Mesenchymal stem cell (in vitro differentiated cells and primary cell): ENCODE data around the gene CT45A9.
"Not testable (repeated sequence)": the region's sequence is repeated elsewhere in the genome, so short reads cannot be mapped to it uniquely, and the experiment has no call there.

Experiments
- DNase-seq: peaks from one replicate; pipeline ENCODE4 v3.0.0-alpha.2; 2013
- H2AFZ ChIP-seq: one replicate; pipeline ENCODE4 v1.6.1; 2013; ENCODE audit warnings: low read depth, mild to moderate bottlenecking, control low read depth, inconsistent platforms, low read length, moderate library complexity
- H2AK5ac ChIP-seq: 2 replicates; pipeline ENCODE4 v1.6.1; 2013; ENCODE audit warnings: low read length, moderate library complexity, mild to moderate bottlenecking, inconsistent platforms; ENCODE audit not compliant: severe bottlenecking
- H2BK120ac ChIP-seq: one replicate; pipeline ENCODE4 v1.6.1; 2013; ENCODE audit warnings: low read depth, mild to moderate bottlenecking, inconsistent platforms, low read length, moderate library complexity
- H2BK12ac ChIP-seq, 2 experiments: one replicate each; pipeline ENCODE4 v1.6.1; 2013; ENCODE audit warnings: inconsistent platforms in 2 of 2, low read length in 2 of 2, mild to moderate bottlenecking in 2 of 2, moderate library complexity in 2 of 2, control low read depth in 1 of 2
- H2BK15ac ChIP-seq: one replicate; pipeline ENCODE4 v1.6.1; 2013; ENCODE audit warnings: mild to moderate bottlenecking, low read depth, inconsistent platforms; ENCODE audit not compliant: poor library complexity, severe bottlenecking
- H2BK5ac ChIP-seq: 2 replicates; pipeline ENCODE4 v1.6.1; 2013; ENCODE audit warnings: low read depth, mild to moderate bottlenecking, low read length, control low read depth, inconsistent platforms; ENCODE audit not compliant: poor library complexity, severe bottlenecking
- H3K14ac ChIP-seq, 2 experiments: one replicate each; pipeline ENCODE4 v1.6.1; 2013; ENCODE audit warnings: inconsistent platforms in 2 of 2, low read length in 2 of 2, control low read depth in 1 of 2, mild to moderate bottlenecking in 1 of 2, moderate library complexity in 1 of 2
- H3K18ac ChIP-seq, 2 experiments: one replicate each; pipeline ENCODE4 v1.6.1; 2013; ENCODE audit warnings: inconsistent platforms in 2 of 2, low read length in 2 of 2, control low read depth in 1 of 2, low read depth in 1 of 2, mild to moderate bottlenecking in 1 of 2
- H3K23ac ChIP-seq, 2 experiments: one replicate each; pipeline ENCODE4 v1.6.1; 2013; ENCODE audit warnings: inconsistent platforms in 2 of 2, low read length in 2 of 2, mild to moderate bottlenecking in 2 of 2, moderate library complexity in 2 of 2, control low read depth in 1 of 2
- H3K27ac ChIP-seq: 2 replicates; pipeline ENCODE4 v1.5.1; 2013; ENCODE audit warnings: mild to moderate bottlenecking, moderate library complexity, low read length, control low read depth, inconsistent platforms; ENCODE audit not compliant: poor library complexity, severe bottlenecking
- H3K27me3 ChIP-seq, 2 experiments: 2 replicates each; pipeline versions ENCODE4 v1.6.1 to v1.7.0; 2013; ENCODE audit warnings: low read length in 2 of 2, mild to moderate bottlenecking in 2 of 2, moderate library complexity in 2 of 2, control low read depth in 1 of 2, inconsistent platforms in 1 of 2; ENCODE audit not compliant: control insufficient read depth in 1 of 2, insufficient read depth in 1 of 2
- H3K36me3 ChIP-seq, 2 experiments: 2 replicates each; pipeline versions ENCODE4 v1.6.1 to v1.7.0; 2013; ENCODE audit warnings: low read length in 2 of 2, control low read depth in 1 of 2, inconsistent platforms in 1 of 2, low read depth in 1 of 2, mild to moderate bottlenecking in 1 of 2; ENCODE audit not compliant: insufficient read depth in 2 of 2, control insufficient read depth in 1 of 2
- H3K4ac ChIP-seq, 2 experiments: one replicate each; pipeline ENCODE4 v1.6.1; 2013; ENCODE audit warnings: inconsistent platforms in 2 of 2, low read length in 2 of 2, mild to moderate bottlenecking in 2 of 2, moderate library complexity in 2 of 2, control low read depth in 1 of 2, low read depth in 1 of 2
- H3K4me1 ChIP-seq: 2 replicates; pipeline ENCODE4 v1.6.1; 2013; ENCODE audit warnings: low read depth, low read length, control low read depth; ENCODE audit not compliant: control insufficient read depth, insufficient read depth
- H3K4me2 ChIP-seq: 2 replicates; pipeline ENCODE4 v1.6.1; 2013; ENCODE audit warnings: low read length, mild to moderate bottlenecking, inconsistent platforms; ENCODE audit not compliant: poor library complexity, severe bottlenecking
- H3K4me3 ChIP-seq, 2 experiments: 2 replicates each; pipeline versions ENCODE4 v1.5.1 to v1.7.0; 2013; ENCODE audit warnings: low read length in 2 of 2, mild to moderate bottlenecking in 2 of 2, control low read depth in 1 of 2, low read depth in 1 of 2; ENCODE audit not compliant: insufficient read depth in 1 of 2
- H3K79me1 ChIP-seq: replicated peaks from 2 replicates; pipeline ENCODE4 v1.6.1; 2013; ENCODE audit warnings: mild to moderate bottlenecking, control low read depth, low read length, inconsistent platforms; ENCODE audit not compliant: poor library complexity, severe bottlenecking
- H3K9ac ChIP-seq: 2 replicates; pipeline ENCODE4 v1.7.0; 2013; ENCODE audit warnings: mild to moderate bottlenecking, low read length, moderate library complexity
- H3K9me3 ChIP-seq: 2 replicates; pipeline ENCODE4 v1.7.0; 2013; ENCODE audit warnings: mild to moderate bottlenecking, low read length; ENCODE audit not compliant: control insufficient read depth
- H4K8ac ChIP-seq: one replicate; pipeline ENCODE4 v1.6.1; 2013; ENCODE audit warnings: inconsistent platforms, mild to moderate bottlenecking, low read length, moderate library complexity
- H4K91ac ChIP-seq: one replicate; pipeline ENCODE4 v1.6.1; 2013; ENCODE audit warnings: mild to moderate bottlenecking, low read length, inconsistent platforms
- WGBS: methylation state at CpG from one replicate; pipeline ENCODE4 v1.1.7; 2013; ENCODE audit warnings: mixed read lengths; 5-methylcytosine and 5-hydroxymethylcytosine counted together

CT45A9 gene

DNA sequence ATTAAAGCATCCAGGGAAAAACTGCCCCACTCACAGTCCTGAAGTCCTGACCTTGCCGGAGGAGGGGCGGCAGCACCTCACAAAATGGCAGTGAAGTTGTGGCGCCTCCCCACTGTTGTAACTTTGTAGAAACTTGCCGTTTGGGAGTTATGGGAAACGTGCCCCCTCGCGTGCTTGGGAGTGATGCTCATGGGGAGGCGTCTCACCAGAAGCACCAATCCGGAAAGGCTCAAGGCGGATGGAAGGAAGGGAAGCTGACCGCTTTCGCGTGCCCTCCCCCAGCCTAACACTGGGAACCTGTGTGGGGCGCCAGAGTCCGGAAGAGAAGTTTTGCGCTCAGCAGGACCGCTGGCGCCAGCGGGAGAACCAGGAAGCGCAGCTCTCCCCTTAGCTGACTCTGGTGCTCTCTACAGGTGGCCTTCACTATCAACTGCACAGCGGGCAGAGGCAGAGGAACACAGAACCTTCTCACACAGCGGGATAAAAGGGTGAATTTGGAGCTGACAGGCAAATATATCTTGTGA, 21.7 kb upstream of the CT45A9 start, which contains the start of the genes CT45A10 and SAGE1:
CT45A10 (minus strand) TSS at position 151 of the 524 bp plus-strand sequence. CDS start 8,100 bp downstream, outside the sequence.
SAGE1 (plus strand) TSS at position 423 of the 524 bp plus-strand sequence. CDS start 2,527 bp downstream, outside the sequence.
- H3K14ac ChIP-seq = no peak within 1 kb of the TSS
- H3K36me3 ChIP-seq = no peaks in the 10 kb centered on the region
- H3K9me3 ChIP-seq = no peaks in the 10 kb centered on the region
- H3K27ac ChIP-seq = no peak within 1 kb of the TSS
- no peak within 1 kb of the TSS for H2BK120ac ChIP-seq
- no peaks in the 10 kb centered on the region for H3K79me1 ChIP-seq
- WGBS = 83% methylated on average over 19 of the region's 22 CpGs
- no peak within 1 kb of the TSS for H4K91ac ChIP-seq
- H3K18ac ChIP-seq = no peak within 1 kb of the TSS
- H2BK12ac ChIP-seq = no peak within 1 kb of the TSS
- H3K9ac ChIP-seq = no peak within 1 kb of the TSS
- no peak within 1 kb of the TSS for H2AFZ ChIP-seq
- H3K4me1 ChIP-seq = no peaks in the 10 kb centered on the region
- no peak within 1 kb of the TSS for H2BK15ac ChIP-seq
- no peak within 1 kb of the TSS for H3K4me3 ChIP-seq
- H3K4me2 ChIP-seq = no peak within 1 kb of the TSS
- no peak within 1 kb of the TSS for H3K23ac ChIP-seq
- no peak within 1 kb of the TSS for H2BK5ac ChIP-seq
- no peak for DNase-seq
- no peak within 1 kb of the TSS for H4K8ac ChIP-seq
- no peaks in the 10 kb centered on the region for H3K27me3 ChIP-seq
- H2AK5ac ChIP-seq = no peak within 1 kb of the TSS
- H3K4ac ChIP-seq = no peak within 1 kb of the TSS

- Histone ChIP-seq H4K91ac (no peak overlapping the region), H3K79me1 (no peaks in the 10 kb centered on the region), H3K27me3 (no peaks in the 10 kb centered on the region), H3K14ac (no peak overlapping the region), H3K18ac (no peak overlapping the region), H3K4me2 (no peak overlapping the region), H4K8ac (no peak overlapping the region), H2AK5ac (no peak overlapping the region), H3K4me3 (no peak overlapping the region), H3K23ac (no peak overlapping the region), H2BK12ac (no peak overlapping the region), H3K4ac (no peak overlapping the region), H2BK5ac (no peak overlapping the region), H2BK15ac (no peak overlapping the region), H3K4me1 (no peaks in the 10 kb centered on the region), H2BK120ac (no peak overlapping the region), H3K9ac (no peak overlapping the region), H3K9me3 (no peaks in the 10 kb centered on the region), H3K27ac (no peak overlapping the region), H3K36me3 (no peaks in the 10 kb centered on the region), H2AFZ (no peak overlapping the region)
- DNase-seq = no peak
- 82% methylated on average over 11 of the region's 11 CpGs for WGBS
These were observed 21.2 kb upstream of the CT45A9 start for GRCh38 chrX:135892781-135893180.

GRCh38 chrX:135890087-135890585, 18.5 kb upstream of the CT45A9 start:
- Histone ChIP-seq H2BK12ac (no peak overlapping the region), H3K4me2 (no peak overlapping the region), H2AK5ac (no peak overlapping the region), H3K4me3 (no peak overlapping the region), H2BK5ac (no peak overlapping the region), H3K27ac (no peak overlapping the region), H2BK15ac (no peak overlapping the region), H2BK120ac (no peak overlapping the region), H4K8ac (no peak overlapping the region), H2AFZ (no peak overlapping the region), H4K91ac (no peak overlapping the region), H3K79me1 (no peaks in the 10 kb centered on the region), H3K4me1 (no peaks in the 10 kb centered on the region), H3K9ac (no peak overlapping the region), H3K18ac (no peak overlapping the region), H3K9me3 (no peaks in the 10 kb centered on the region), H3K23ac (no peak overlapping the region), H3K36me3 (no peaks in the 10 kb centered on the region), H3K27me3 (no peaks in the 10 kb centered on the region), H3K14ac (no peak overlapping the region), H3K4ac (no peak overlapping the region)
- no peak for DNase-seq
- 77% methylated on average over 14 of the region's 14 CpGs for WGBS

DNA sequence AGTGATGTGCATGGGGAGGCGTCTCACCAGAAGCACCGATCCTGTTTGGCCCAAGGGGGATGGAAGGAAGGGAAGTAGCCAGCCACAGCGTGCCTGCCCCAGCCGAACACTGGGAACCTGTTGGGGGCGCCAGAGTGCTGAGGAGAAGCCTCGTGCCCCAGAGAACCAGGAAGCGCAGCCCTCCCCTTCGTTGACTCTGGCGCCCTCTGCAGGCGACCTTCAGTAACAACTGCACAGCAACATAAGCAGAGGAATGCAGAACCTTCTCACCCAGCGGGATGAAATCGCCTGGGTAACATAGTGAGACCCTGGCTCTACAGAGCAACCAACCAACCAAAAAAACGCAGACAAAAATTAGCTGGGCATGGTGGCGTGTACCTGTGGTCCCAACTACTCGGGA, 17.4 kb upstream of the CT45A9 start:
- not testable (repeated sequence) for H2BK15ac ChIP-seq, H3K4me2 ChIP-seq, H3K4me3 ChIP-seq, DNase-seq, H3K27ac ChIP-seq, H3K36me3 ChIP-seq, H3K14ac ChIP-seq, H3K4ac ChIP-seq, H4K8ac ChIP-seq, H2AFZ ChIP-seq, H2BK12ac ChIP-seq, H4K91ac ChIP-seq, H2BK5ac ChIP-seq, H3K27me3 ChIP-seq, H3K79me1 ChIP-seq, H3K23ac ChIP-seq, H3K9me3 ChIP-seq, H3K18ac ChIP-seq, H3K9ac ChIP-seq, H3K4me1 ChIP-seq, H2BK120ac ChIP-seq, H2AK5ac ChIP-seq
- WGBS = 92% methylated on average over 5 of the region's 15 CpGs
